IMR-90 (cell line): ENCODE measurements around the gene AMZ2. TPM values are rescaled to one million over a fixed set of nuclear protein-coding genes. Genes with fewer than 3 reads are reported as not detected.
"Not testable (repeated sequence)": the region's sequence is repeated elsewhere in the genome, so short reads cannot be mapped to it uniquely, and the experiment has no call there.

Experiments used
- ATAC-seq: fragments of 200-7000 bp; cut with Tn5 transposase; 2 replicates; pipeline ENCODE4 v1.9.1; 2020; ENCODE audit warnings: low read depth, mild to moderate bottlenecking, moderate library complexity
- BruUV-seq: library from RNA; stranded (reverse); fragments of 400-500 nt; replicated peaks from 2 replicates; lab custom pipeline; 2021; lab: Mats Ljungman, UMichigan
- CTCF ChIA-PET: fragments of 300-600 bp; formaldehyde crosslinking; extraction: SDS; loops from one replicate; lab custom pipeline; 2021; ENCODE audit warnings: antibody characterized with exemption; lab: Yijun Ruan, JAX
- POLR2A ChIA-PET: fragments of 300-600 bp; sonication (Branson Sonifier 250); formaldehyde crosslinking; loops from one replicate; lab custom pipeline; 2022; ENCODE audit warnings: antibody characterized with exemption; ENCODE audit not compliant: unreplicated experiment; lab: Charles Lee
- DNase-seq: peaks from one replicate; pipeline ENCODE4 v3.0.0; 2013
- H2AFZ ChIP-seq: replicated peaks from 2 replicates; pipeline ENCODE3; 2013; ENCODE audit warnings: low read length, mild to moderate bottlenecking; ENCODE audit not compliant: poor library complexity
- H2AK5ac ChIP-seq: 2 replicates; pipeline ENCODE4 v1.6.1; 2013; ENCODE audit warnings: low read depth, low read length, inconsistent platforms
- H2AK9ac ChIP-seq: replicated peaks from 2 replicates; pipeline ENCODE3; 2013; ENCODE audit warnings: mild to moderate bottlenecking, low read depth, low read length, moderate library complexity; ENCODE audit not compliant: poor library complexity
- H2BK120ac ChIP-seq: 2 replicates; pipeline ENCODE4 v1.6.1; 2013; ENCODE audit warnings: low read depth, low read length, inconsistent platforms
- H2BK15ac ChIP-seq: 3 replicates; pipeline ENCODE4 v1.6.1; 2013; ENCODE audit warnings: low read depth, low read length, inconsistent platforms
- H2BK20ac ChIP-seq: 2 replicates; pipeline ENCODE4 v1.6.1; 2013; ENCODE audit warnings: low read depth, mild to moderate bottlenecking, inconsistent platforms, low read length, moderate library complexity
- H2BK5ac ChIP-seq: 2 replicates; pipeline ENCODE4 v1.6.1; 2013; ENCODE audit warnings: mild to moderate bottlenecking, low read depth, low read length, inconsistent platforms; ENCODE audit not compliant: poor library complexity, severe bottlenecking
- H3K14ac ChIP-seq: replicated peaks from 2 replicates; pipeline ENCODE4 v1.6.1; 2013; ENCODE audit warnings: low read depth, low read length, inconsistent platforms
- H3K18ac ChIP-seq: 2 replicates; pipeline ENCODE4 v1.6.1; 2013; ENCODE audit warnings: low read depth, low read length, control low read depth
- H3K23ac ChIP-seq: 2 replicates; pipeline ENCODE4 v1.6.1; 2013; ENCODE audit warnings: low read depth, low read length, inconsistent platforms
- H3K27ac ChIP-seq: 2 replicates; pipeline ENCODE4 v1.5.1; 2013; ENCODE audit warnings: mild to moderate bottlenecking, control low read depth, low read length; ENCODE audit not compliant: insufficient read depth
- H3K27me3 ChIP-seq: 2 replicates; pipeline ENCODE4 v1.6.1; 2013; ENCODE audit warnings: low read length; ENCODE audit not compliant: control insufficient read depth, insufficient read depth
- H3K36me3 ChIP-seq: 2 replicates; pipeline ENCODE4 v1.6.1; 2013; ENCODE audit warnings: low read length, mixed read lengths; ENCODE audit not compliant: control insufficient read depth, insufficient read depth
- H3K4ac ChIP-seq: 2 replicates; pipeline ENCODE4 v1.6.1; 2013; ENCODE audit warnings: low read depth, low read length, inconsistent platforms
- H3K4me1 ChIP-seq: 2 replicates; pipeline ENCODE4 v1.6.1; 2013; ENCODE audit warnings: low read length, mixed read lengths; ENCODE audit not compliant: control insufficient read depth, insufficient read depth
- H3K4me2 ChIP-seq: 2 replicates; pipeline ENCODE4 v1.6.1; 2013; ENCODE audit warnings: low read depth, mild to moderate bottlenecking, control low read depth, low read length, moderate library complexity
- H3K4me3 ChIP-seq: 2 replicates; pipeline ENCODE4 v1.5.1; 2013; ENCODE audit warnings: low read depth, mild to moderate bottlenecking, control low read depth, low read length, moderate library complexity; ENCODE audit not compliant: insufficient read depth
- H3K56ac ChIP-seq: 2 replicates; pipeline ENCODE4 v1.6.1; 2013; ENCODE audit warnings: low read length, inconsistent platforms; ENCODE audit not compliant: insufficient read depth; ENCODE audit errors: extremely low read depth
- H3K79me1 ChIP-seq, 2 experiments: 2 replicates each; pipeline ENCODE4 v1.6.1; 2013; ENCODE audit warnings: low read length in 2 of 2, inconsistent platforms in 1 of 2, low read depth in 1 of 2
- H3K9ac ChIP-seq: 2 replicates; pipeline ENCODE4 v1.6.1; 2013; ENCODE audit warnings: low read depth, low read length, control low read depth
- H3K9me1 ChIP-seq: 2 replicates; pipeline ENCODE4 v1.6.1; 2013; ENCODE audit warnings: low read length, inconsistent platforms; ENCODE audit not compliant: insufficient read depth
- H3K9me3 ChIP-seq: 2 replicates; pipeline ENCODE4 v1.6.1; 2013; ENCODE audit warnings: low read length; ENCODE audit not compliant: control insufficient read depth, insufficient read depth
- H4K20me1 ChIP-seq: 2 replicates; pipeline ENCODE4 v1.6.1; 2013; ENCODE audit warnings: low read length, inconsistent platforms; ENCODE audit not compliant: insufficient read depth
- H4K5ac ChIP-seq: 2 replicates; pipeline ENCODE4 v1.6.1; 2013; ENCODE audit warnings: mild to moderate bottlenecking, low read depth, low read length, control low read depth
- H4K8ac ChIP-seq, 2 experiments: 2 replicates each; pipeline ENCODE4 v1.6.1; 2013; ENCODE audit warnings: low read depth in 2 of 2, low read length in 2 of 2, control low read depth in 1 of 2, inconsistent platforms in 1 of 2
- H4K91ac ChIP-seq: 2 replicates; pipeline ENCODE4 v1.6.1; 2013; ENCODE audit warnings: low read depth, low read length, inconsistent platforms; ENCODE audit not compliant: insufficient read depth
- CEBPB ChIP-seq: IDR thresholded peaks from 2 replicates; pipeline ENCODE4 v1.6.1; 2012; ENCODE audit warnings: low read depth, low read length, improper control_type of control experiment
- WGBS, 2 experiments: methylation state at CpG; one replicate each; pipeline versions ENCODE4 v1.1.5 to v1.1.7; 2013; ENCODE audit warnings: missing lambda C conversion rate in 2 of 2; ENCODE audit not compliant: insufficient read length in 1 of 2; ENCODE audit errors: extremely low coverage in 2 of 2; 5-methylcytosine and 5-hydroxymethylcytosine counted together
- dilution Hi-C: fragments of 300-500 bp; cut with HindIII; formaldehyde crosslinking; loops from one replicate; pipeline ENCODE4 v1.14.3; 2018; ENCODE audit warnings: low sequenced_read_pairs; ENCODE audit not compliant: unreplicated experiment
- in situ Hi-C: fragments of 300-500 bp; cut with MboI; formaldehyde crosslinking; loops from 3 replicates; pipeline ENCODE4 v1.14.3; 2019; ENCODE audit warnings: low sequenced_read_pairs, inconsistent platforms, mixed read lengths
- intact Hi-C: fragments of 100-400 bp; cut with micrococcal nuclease; formaldehyde crosslinking; loops from 2 replicates; pipeline ENCODE4 v1.10.0; 2022
- polyA plus RNA-seq, 3 experiments: library from polyadenylated mRNA; depleted of rRNA; stranded (reverse); fragments of >200 nt; gene quantifications; 2 replicates each; pipeline ENCODE4 v1.2.3, GENCODE V29; 2012; ENCODE audit warnings: low replicate concordance in 1 of 3
- total RNA-seq: library from RNA; depleted of rRNA; stranded (reverse); fragments of >200 nt; gene quantifications from 2 replicates; pipeline ENCODE4 v1.2.3, GENCODE V29; 2012

Gene AMZ2
- total and polyA plus RNA-seq, 2 of the 4 experiments (the other 2 are of a cell fraction), result 65.4 to 90.2 TPM

- H3K36me3 ChIP-seq, H4K8ac ChIP-seq, H3K4me3 ChIP-seq, H3K4ac ChIP-seq, H3K9me1 ChIP-seq, H3K9me3 ChIP-seq, H3K27me3 ChIP-seq, H2AK9ac ChIP-seq, H4K20me1 ChIP-seq, H2BK120ac ChIP-seq, H3K18ac ChIP-seq, H4K91ac ChIP-seq, BruUV-seq, H3K27ac ChIP-seq, H2BK5ac ChIP-seq, H4K5ac ChIP-seq, H3K4me2 ChIP-seq, H2AFZ ChIP-seq, H3K79me1 ChIP-seq, H3K4me1 ChIP-seq, H3K56ac ChIP-seq, H2AK5ac ChIP-seq, H2BK15ac ChIP-seq, H3K23ac ChIP-seq, H2BK20ac ChIP-seq, H3K9ac ChIP-seq, H3K14ac ChIP-seq, dilution Hi-C loops: not testable (repeated sequence)
- ChIA-PET POLR2A (interaction anchor here (0.5 kb wide), 1 partner anchor 153 kb away, joined by 3 read pairs; no protein-coding TSS in a partner anchor), CTCF (interaction anchor here (0.6 to 3.8 kb wide), 2 partner anchors 133 to 163 kb away, joined by 3 to 34 read pairs; no protein-coding TSS in a partner anchor)
- ATAC-seq (peak; percentile 62), DNase-seq (peak; percentile 29)
- intact Hi-C loops, result loop anchor here (10.0 kb wide), 1 partner anchor 499 kb away; no protein-coding TSS in a partner anchor
- TF ChIP-seq CEBPB, result 0 out of 2 replicates have a peak, but pooled peaks have one; percentile 38
- no CpG with 5 or more reads among the region's 2 CpGs for WGBS, 2 experiments
- in situ Hi-C loops, result loop anchor here (10.0 to 25.0 kb wide), 2 partner anchors 169 to 496 kb away; no protein-coding TSS in a partner anchor
Observed at GRCh38 chr17:68265833-68266232, 18.0 kb downstream of the AMZ2 start.
